ENCODE data around the gene MICU1.

Gene MICU1

DNA sequence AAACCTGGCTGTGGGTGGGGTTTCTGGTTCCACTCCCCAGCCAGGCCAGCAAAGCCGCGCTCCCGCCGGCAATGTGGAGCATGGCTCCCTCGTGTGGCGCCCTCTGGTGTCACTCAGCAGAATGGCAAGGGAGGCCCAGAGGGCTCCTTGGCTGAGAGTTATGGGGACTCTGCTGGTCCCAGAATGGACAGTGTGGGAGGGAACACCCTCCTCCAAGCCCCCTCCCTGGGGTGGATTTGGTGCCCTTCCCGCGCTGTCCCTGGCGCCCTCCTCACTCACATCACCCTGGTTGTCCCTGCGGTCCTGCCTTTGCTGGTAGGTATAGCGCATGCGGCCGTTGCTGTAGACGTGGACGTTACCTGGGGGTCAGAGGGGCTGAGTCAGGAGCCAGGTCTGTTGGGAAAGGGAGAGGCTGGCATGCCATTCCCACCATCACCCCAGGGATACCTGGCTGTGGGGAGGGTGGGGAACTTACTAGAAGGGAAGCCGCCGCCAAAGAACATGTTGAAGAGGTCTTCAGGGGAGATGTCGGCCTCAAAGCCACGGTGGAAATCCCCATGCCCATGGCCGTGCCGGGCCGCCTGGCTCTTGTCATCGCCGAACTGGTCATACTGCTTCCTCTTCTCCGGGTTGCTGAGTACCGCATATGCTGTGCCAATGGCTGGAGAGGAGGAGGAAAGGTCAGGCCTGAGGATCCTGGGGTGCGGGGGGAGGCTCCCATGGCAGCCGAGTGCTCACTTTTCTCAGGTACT, 285.2 kb downstream of the MICU1 start:
- H3K4me1 ChIP-seq (ENCODE audit: insufficient read depth, insufficient read length), result peaks cover 6% of the 10 kb centered on the region
- H3K9me3 ChIP-seq (ENCODE audit: insufficient read depth, low read length), result no peaks in the 10 kb centered on the region
- H3K4me3 ChIP-seq (ENCODE audit: insufficient read length, low read depth), result no peak overlapping the region
- TF ChIP-seq SUZ12 (IDR thresholded peaks at IDR 0.05; ENCODE audit: extremely low read depth, insufficient read depth, insufficient read length), result no peak
- TF ChIP-seq YY1 (IDR thresholded peaks at IDR 0.05; ENCODE audit: insufficient read depth, insufficient read length), result no peak
- TF ChIP-seq ZNF274 (IDR thresholded peaks at IDR 0.05; ENCODE audit: low read depth, low read length), result no peak
- peaks cover 67% of the 10 kb centered on the region for H3K36me3 ChIP-seq (ENCODE audit: insufficient read depth, insufficient read length, low read length)
- no peak overlapping the region for H3K9ac ChIP-seq (ENCODE audit: insufficient read length, low read depth)
- no peaks in the 10 kb centered on the region for H3K27me3 ChIP-seq (ENCODE audit: insufficient read depth, insufficient read length)
- no peak for DNase-seq (ENCODE audit: low read depth, low spot score)

DNA sequence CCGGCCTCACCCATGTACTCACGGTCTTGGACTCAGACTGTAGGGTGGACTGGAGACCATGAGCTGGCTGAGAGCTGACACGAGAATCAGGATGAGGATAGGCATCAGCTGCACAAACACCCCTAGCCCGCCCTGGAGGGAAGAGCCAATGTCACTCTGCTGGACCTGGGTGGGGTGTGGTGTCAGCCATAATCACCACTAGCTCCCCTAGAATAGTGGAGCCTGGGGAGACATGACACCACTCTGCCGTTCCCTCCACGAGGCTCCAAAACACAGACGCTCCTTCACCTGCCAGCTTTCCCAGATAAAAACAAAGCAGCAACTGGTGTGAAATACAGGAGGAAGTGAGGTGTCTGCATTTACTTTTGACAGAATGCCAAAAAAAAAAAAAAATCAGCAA, 287.7 kb downstream of the MICU1 start:
- Histone ChIP-seq H3K4me1 (ENCODE audit: insufficient read depth, insufficient read length) (peaks cover 14% of the 10 kb centered on the region), H3K36me3 (ENCODE audit: insufficient read depth, insufficient read length, low read length) (peaks cover 81% of the 10 kb centered on the region), H3K4me3 (ENCODE audit: insufficient read length, low read depth) (no peak overlapping the region), H3K9me3 (ENCODE audit: insufficient read depth, low read length) (no peaks in the 10 kb centered on the region), H3K9ac (ENCODE audit: insufficient read length, low read depth) (no peak overlapping the region), H3K27me3 (ENCODE audit: insufficient read depth, insufficient read length) (no peaks in the 10 kb centered on the region)
- TF ChIP-seq ZNF274 (IDR thresholded peaks at IDR 0.05; ENCODE audit: low read depth, low read length) (no peak), SUZ12 (IDR thresholded peaks at IDR 0.05; ENCODE audit: extremely low read depth, insufficient read depth, insufficient read length) (no peak), YY1 (IDR thresholded peaks at IDR 0.05; ENCODE audit: insufficient read depth, insufficient read length) (no peak)
- no peak for DNase-seq (ENCODE audit: low read depth, low spot score)

- peaks cover 14% of the 10 kb centered on the region for H3K4me1 ChIP-seq (ENCODE audit: insufficient read depth, insufficient read length)
- peaks cover 81% of the 10 kb centered on the region for H3K36me3 ChIP-seq (ENCODE audit: insufficient read depth, insufficient read length, low read length)
- H3K27me3 ChIP-seq (ENCODE audit: insufficient read depth, insufficient read length), result no peaks in the 10 kb centered on the region
- H3K9ac ChIP-seq (ENCODE audit: insufficient read length, low read depth), result no peak overlapping the region
- no peaks in the 10 kb centered on the region for H3K9me3 ChIP-seq (ENCODE audit: insufficient read depth, low read length)
- DNase-seq (ENCODE audit: low read depth, low spot score), result no peak
- TF ChIP-seq SUZ12 (IDR thresholded peaks at IDR 0.05; ENCODE audit: extremely low read depth, insufficient read depth, insufficient read length) (no peak), YY1 (IDR thresholded peaks at IDR 0.05; ENCODE audit: insufficient read depth, insufficient read length) (no peak), ZNF274 (IDR thresholded peaks at IDR 0.05; ENCODE audit: low read depth, low read length) (no peak)
- no peak overlapping the region for H3K4me3 ChIP-seq (ENCODE audit: insufficient read length, low read depth)
These were observed 288.2 kb downstream of the MICU1 start for GRCh38 chr10:72337722-72338121.

DNA sequence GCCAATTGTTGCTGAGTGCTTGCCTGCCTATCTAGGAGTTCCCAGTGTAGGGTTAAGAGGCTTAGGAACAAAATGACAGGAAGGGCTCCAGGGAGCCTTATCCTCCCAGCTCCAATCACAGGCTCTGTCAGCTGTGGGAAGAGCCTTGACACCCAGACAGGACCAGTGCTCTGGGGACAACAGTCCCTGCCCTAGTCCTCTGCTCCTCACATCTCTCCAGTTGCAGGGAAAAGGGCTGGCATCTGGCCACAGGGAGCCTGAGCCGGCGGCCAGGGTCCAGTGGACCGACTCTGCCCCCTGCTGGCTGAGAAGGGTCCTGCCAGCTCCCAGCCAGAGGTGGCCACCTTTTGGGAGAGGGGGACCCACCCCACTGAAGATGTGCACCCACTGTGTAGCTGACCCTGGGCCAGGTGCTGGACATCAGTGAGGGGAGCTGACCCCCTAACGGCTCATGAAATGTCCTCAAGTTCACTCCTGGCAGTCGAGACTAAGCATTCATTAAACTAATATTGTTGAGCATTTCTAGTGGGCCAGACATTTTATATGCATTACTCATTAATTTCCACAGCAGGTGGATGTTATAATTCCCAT, 288.7 kb downstream of the MICU1 start:
- no peaks in the 10 kb centered on the region for H3K27me3 ChIP-seq (ENCODE audit: insufficient read depth, insufficient read length)
- H3K4me1 ChIP-seq (ENCODE audit: insufficient read depth, insufficient read length), result peaks cover 16% of the 10 kb centered on the region
- no peaks in the 10 kb centered on the region for H3K9me3 ChIP-seq (ENCODE audit: insufficient read depth, low read length)
- H3K36me3 ChIP-seq (ENCODE audit: insufficient read depth, insufficient read length, low read length), result peaks cover 76% of the 10 kb centered on the region
- DNase-seq (ENCODE audit: low read depth, low spot score), result no peak
- H3K9ac ChIP-seq (ENCODE audit: insufficient read length, low read depth), result no peak overlapping the region
- H3K4me3 ChIP-seq (ENCODE audit: insufficient read length, low read depth), result no peak overlapping the region
- TF ChIP-seq SUZ12 (IDR thresholded peaks at IDR 0.05; ENCODE audit: extremely low read depth, insufficient read depth, insufficient read length) (no peak), ZNF274 (IDR thresholded peaks at IDR 0.05; ENCODE audit: low read depth, low read length) (no peak), YY1 (IDR thresholded peaks at IDR 0.05; ENCODE audit: insufficient read depth, insufficient read length) (no peak)

GRCh38 chr10:72336259-72337038, 289.4 kb downstream of the MICU1 start:
- no peak for DNase-seq (ENCODE audit: low read depth, low spot score)
- Histone ChIP-seq H3K4me1 (ENCODE audit: insufficient read depth, insufficient read length) (peaks cover 18% of the 10 kb centered on the region), H3K9ac (ENCODE audit: insufficient read length, low read depth) (no peak overlapping the region), H3K4me3 (ENCODE audit: insufficient read length, low read depth) (no peak overlapping the region), H3K36me3 (ENCODE audit: insufficient read depth, insufficient read length, low read length) (peaks cover 73% of the 10 kb centered on the region), H3K9me3 (ENCODE audit: insufficient read depth, low read length) (no peaks in the 10 kb centered on the region), H3K27me3 (ENCODE audit: insufficient read depth, insufficient read length) (no peaks in the 10 kb centered on the region)
- no peak for TF ChIP-seq SUZ12 (IDR thresholded peaks at IDR 0.05; ENCODE audit: extremely low read depth, insufficient read depth, insufficient read length)
- no peak for TF ChIP-seq YY1 (IDR thresholded peaks at IDR 0.05; ENCODE audit: insufficient read depth, insufficient read length)
- TF ChIP-seq ZNF274 (IDR thresholded peaks at IDR 0.05; ENCODE audit: low read depth, low read length), result no peak

- Histone ChIP-seq H3K9ac (ENCODE audit: insufficient read length, low read depth) (peak overlapping the region; percentile 5), H3K4me1 (ENCODE audit: insufficient read depth, insufficient read length) (peaks cover 20% of the 10 kb centered on the region), H3K9me3 (ENCODE audit: insufficient read depth, low read length) (no peaks in the 10 kb centered on the region), H3K4me3 (ENCODE audit: insufficient read length, low read depth) (no peak overlapping the region), H3K27me3 (ENCODE audit: insufficient read depth, insufficient read length) (no peaks in the 10 kb centered on the region), H3K36me3 (ENCODE audit: insufficient read depth, insufficient read length, low read length) (peaks cover 67% of the 10 kb centered on the region)
- TF ChIP-seq ZNF274 (IDR thresholded peaks at IDR 0.05; ENCODE audit: low read depth, low read length) (no peak), YY1 (IDR thresholded peaks at IDR 0.05; ENCODE audit: insufficient read depth, insufficient read length) (no peak), SUZ12 (IDR thresholded peaks at IDR 0.05; ENCODE audit: extremely low read depth, insufficient read depth, insufficient read length) (no peak)
- no peak for DNase-seq (ENCODE audit: low read depth, low spot score)
These were observed 290.3 kb downstream of the MICU1 start for GRCh38 chr10:72335394-72336258.

Data from NT2/D1 (cell line).